H1 (cell line): ENCODE measurements around the gene ZDHHC1. TPM values are rescaled to one million over a fixed set of nuclear protein-coding genes. Genes with fewer than 3 reads are reported as not detected.
A peak's percentile ranks its signal among the peaks of the same experiment; 100 is the strongest.

Experiments used
- CTCF ChIA-PET: fragments of 300-600 bp; sonication (Branson Sonifier 250); formaldehyde crosslinking; loops from one replicate; lab custom pipeline; 2021; ENCODE audit not compliant: partially characterized antibody; lab: Charles Lee
- POLR2A ChIA-PET: fragments of 300-600 bp; sonication (Branson Sonifier 250); formaldehyde crosslinking; loops from one replicate; lab custom pipeline; 2021; ENCODE audit warnings: inconsistent platforms; ENCODE audit not compliant: partially characterized antibody; lab: Charles Lee
- DNase-seq, 2 experiments: peaks; one replicate each; pipeline versions ENCODE4 v3.0.0 to v3.0.0-alpha.2; 2010 to 2022; ENCODE audit warnings: low spot score in 2 of 2, low read depth in 1 of 2, mixed read lengths in 1 of 2
- FAIRE-seq: peaks from 2 replicates; lab custom pipeline; 2011; peaks lifted over from hg19 to GRCh38; lab: Jason Lieb, UNC
- H2AFZ ChIP-seq: 2 replicates; pipeline ENCODE4 v1.8.1; 2012; ENCODE audit warnings: low read length, inconsistent platforms
- H2AK5ac ChIP-seq: 2 replicates; pipeline ENCODE4 v1.6.1; 2013; ENCODE audit warnings: low read depth, low read length
- H2BK120ac ChIP-seq: replicated peaks from 2 replicates; pipeline ENCODE3; 2013; ENCODE audit warnings: low read depth, low read length, inconsistent platforms
- H2BK12ac ChIP-seq: 2 replicates; pipeline ENCODE4 v1.6.1; 2013; ENCODE audit warnings: low read depth, low read length
- H2BK15ac ChIP-seq: 2 replicates; pipeline ENCODE4 v1.6.1; 2013; ENCODE audit warnings: low read length
- H2BK20ac ChIP-seq: 2 replicates; pipeline ENCODE4 v1.6.1; 2013; ENCODE audit warnings: low read length
- H2BK5ac ChIP-seq: 2 replicates; pipeline ENCODE4 v1.6.1; 2013; ENCODE audit warnings: low read depth, low read length
- H3K14ac ChIP-seq: 2 replicates; pipeline ENCODE4 v1.6.1; 2013; ENCODE audit warnings: inconsistent platforms; ENCODE audit not compliant: insufficient read length
- H3K18ac ChIP-seq: 2 replicates; pipeline ENCODE4 v1.6.1; 2013; ENCODE audit warnings: low read length; ENCODE audit errors: extremely low read depth
- H3K23ac ChIP-seq: 2 replicates; pipeline ENCODE4 v1.6.1; 2013; ENCODE audit warnings: inconsistent platforms; ENCODE audit not compliant: insufficient read length
- H3K23me2 ChIP-seq: 2 replicates; pipeline ENCODE4 v1.6.1; 2013; ENCODE audit warnings: low read depth, low read length
- H3K27ac ChIP-seq: 2 replicates; pipeline ENCODE4 v1.6.1; 2011; ENCODE audit warnings: low read depth, low read length, inconsistent platforms
- H3K27me3 ChIP-seq, 4 experiments: replicated peaks in 1 of 4; 1 replicate in 1 of 4; 2 replicates in 3 of 4; pipeline versions ENCODE4 v1.6.1 to v1.8.1; 2011 to 2013; ENCODE audit warnings: low read length in 3 of 4, mild to moderate bottlenecking in 3 of 4, inconsistent platforms in 2 of 4, mixed read lengths in 2 of 4, moderate library complexity in 1 of 4; ENCODE audit not compliant: control insufficient read depth in 3 of 4, insufficient read depth in 3 of 4; ENCODE audit errors: extremely low read depth in 1 of 4
- H3K36me3 ChIP-seq, 4 experiments: 2 replicates each; pipeline versions ENCODE4 v1.6.1 to v1.8.1; 2011 to 2013; ENCODE audit warnings: mild to moderate bottlenecking in 4 of 4, low read length in 3 of 4, moderate library complexity in 2 of 4, control low read depth in 1 of 4, inconsistent platforms in 1 of 4; ENCODE audit not compliant: insufficient read depth in 4 of 4, control insufficient read depth in 2 of 4
- H3K4ac ChIP-seq: replicated peaks from 2 replicates; pipeline ENCODE3; 2013; ENCODE audit warnings: low read length, low read depth, mixed read lengths, inconsistent platforms; ENCODE audit not compliant: insufficient read length
- H3K4me1 ChIP-seq, 4 experiments: replicated peaks in 1 of 4; 1 replicate in 1 of 4; 2 replicates in 3 of 4; pipeline versions ENCODE4 v1.6.1 to v1.8.1; 2011 to 2013; ENCODE audit warnings: low read length in 3 of 4, inconsistent platforms in 2 of 4, mixed read lengths in 1 of 4; ENCODE audit not compliant: insufficient read depth in 4 of 4, control insufficient read depth in 3 of 4
- H3K4me2 ChIP-seq, 2 experiments: 2 replicates each; pipeline versions ENCODE4 v1.6.1 to v1.8.1; 2011 to 2013; ENCODE audit warnings: low read depth in 2 of 2, low read length in 2 of 2, control low read depth in 1 of 2, inconsistent platforms in 1 of 2, mild to moderate bottlenecking in 1 of 2; ENCODE audit not compliant: insufficient read depth in 1 of 2
- H3K4me3 ChIP-seq, 4 experiments: fragments of 200-600, 300-600 bp in 1 of 4; sonication (generic), shearing (Covaris generic), sonication (Bioruptor Twin) in 1 of 4; 2 replicates each; pipeline versions ENCODE4 v1.5.1 to v1.8.1; 2011 to 2016; ENCODE audit warnings: low read length in 4 of 4, low read depth in 3 of 4, control low read depth in 2 of 4, inconsistent platforms in 2 of 4, mild to moderate bottlenecking in 2 of 4, mixed read lengths in 1 of 4, moderate library complexity in 1 of 4; ENCODE audit not compliant: insufficient read depth in 2 of 4; ENCODE audit errors: extremely low read depth in 1 of 4
- H3K56ac ChIP-seq: replicated peaks from 2 replicates; pipeline ENCODE3; 2013; ENCODE audit warnings: low read depth, mild to moderate bottlenecking, mixed read lengths, low read length, inconsistent platforms; ENCODE audit not compliant: insufficient read length
- H3K79me1 ChIP-seq: 2 replicates; pipeline ENCODE4 v1.6.1; 2013; ENCODE audit warnings: low read depth, low read length, control low read depth
- H3K79me2 ChIP-seq, 2 experiments: 2 replicates each; pipeline versions ENCODE4 v1.6.1 to v1.8.1; 2012 to 2013; ENCODE audit warnings: low read length in 2 of 2, mild to moderate bottlenecking in 2 of 2, inconsistent platforms in 1 of 2; ENCODE audit not compliant: insufficient read depth in 2 of 2, control insufficient read depth in 1 of 2
- H3K9ac ChIP-seq, 4 experiments: replicated peaks in 1 of 4; 1 replicate in 1 of 4; 2 replicates in 3 of 4; pipeline versions ENCODE4 v1.6.1 to v1.8.1; 2011 to 2013; ENCODE audit warnings: low read depth in 3 of 4, low read length in 3 of 4, control low read depth in 2 of 4, mild to moderate bottlenecking in 2 of 4, moderate library complexity in 2 of 4, inconsistent platforms in 1 of 4; ENCODE audit errors: extremely low read depth in 1 of 4
- H3K9me3 ChIP-seq, 2 experiments: 2 replicates each; pipeline versions ENCODE4 v1.6.1 to v1.8.1; 2012 to 2013; ENCODE audit warnings: mild to moderate bottlenecking in 2 of 2, moderate library complexity in 2 of 2, control low read depth in 1 of 2, inconsistent platforms in 1 of 2, low read depth in 1 of 2, low read length in 1 of 2, mixed read lengths in 1 of 2; ENCODE audit not compliant: insufficient read depth in 2 of 2
- H4K20me1 ChIP-seq, 2 experiments: replicated peaks in 1 of 2; 2 replicates each; pipeline versions ENCODE3 to v1.8.1; 2011 to 2013; ENCODE audit warnings: inconsistent platforms in 2 of 2, low read length in 2 of 2, mild to moderate bottlenecking in 1 of 2; ENCODE audit not compliant: insufficient read depth in 2 of 2, control insufficient read depth in 1 of 2
- H4K5ac ChIP-seq: 2 replicates; pipeline ENCODE4 v1.6.1; 2013; ENCODE audit warnings: low read length, low read depth, mixed read lengths, inconsistent platforms; ENCODE audit not compliant: insufficient read length
- H4K8ac ChIP-seq: 2 replicates; pipeline ENCODE4 v1.8.0; 2013; ENCODE audit warnings: mild to moderate bottlenecking, moderate library complexity, low read length, inconsistent platforms; ENCODE audit not compliant: insufficient read depth; ENCODE audit errors: extremely low read depth
- H4K91ac ChIP-seq: replicated peaks from 2 replicates; pipeline ENCODE3; 2013; ENCODE audit warnings: low read length, mixed read lengths, inconsistent platforms; ENCODE audit not compliant: insufficient read length
- CEBPB ChIP-seq: IDR thresholded peaks from 2 replicates; pipeline ENCODE4 v1.6.1; 2012; ENCODE audit warnings: low read depth, low read length
- MAFK ChIP-seq: IDR thresholded peaks from 2 replicates; pipeline ENCODE4 v1.6.1; 2012; ENCODE audit warnings: low read depth, mild to moderate bottlenecking, improper control_type of control experiment, low read length
- RAD21 ChIP-seq, 2 experiments: IDR thresholded peaks in 1 of 2; conservative IDR thresholded peaks in 1 of 2; 2 replicates each; pipeline ENCODE4 v1.6.1; 2011; ENCODE audit warnings: low read depth in 2 of 2, low read length in 2 of 2, improper control_type of control experiment in 1 of 2, inconsistent platforms in 1 of 2, mild to moderate bottlenecking in 1 of 2, moderate library complexity in 1 of 2
- TEAD4 ChIP-seq: IDR thresholded peaks from 2 replicates; pipeline ENCODE4 v1.6.1; 2012; ENCODE audit warnings: low read depth, low read length, inconsistent platforms, mixed read lengths
- polyA plus RNA-seq, 7 experiments: library from polyadenylated mRNA; depleted of rRNA in 3 of 7; stranded (reverse) in 5 of 7; unstranded in 2 of 7; fragments of >200 nt in 5 of 7; fragments of 200-250 nt in 2 of 7; gene quantifications; 1 replicate in 5 of 7; 2 replicates in 1 of 7; 4 replicates in 1 of 7; pipeline versions ENCODE4 v1.2.1 to v1.2.3, GENCODE V29; 2011 to 2013; ENCODE audit warnings: missing spikeins in 2 of 7, mixed read lengths in 2 of 7
- total RNA-seq: library from RNA; stranded (reverse); fragmentation: NEBNext Ultra II Directional; extraction: Animal tissue kit (Norgen Biotek cat#: 25700); gene quantifications from 2 replicates; pipeline ENCODE4 v1.2.1, GENCODE V29; 2021
- TF ChIP-seq, protein P1 (sequence below): IDR thresholded peaks from 2 replicates; pipeline ENCODE4 v1.6.1; 2012; ENCODE audit warnings: inconsistent platforms
- TF ChIP-seq, protein P2 (sequence below), 3 experiments: IDR thresholded peaks; 1 replicate in 2 of 3; 2 replicates in 1 of 3; pipeline versions ENCODE4 v1.5.1 to v1.6.1; 2011; ENCODE audit warnings: low read length in 3 of 3, mild to moderate bottlenecking in 3 of 3, inconsistent platforms in 2 of 3, low read depth in 1 of 3, moderate library complexity in 1 of 3; ENCODE audit not compliant: insufficient read depth in 1 of 3; ENCODE audit errors: control extremely low read depth in 1 of 3

Gene ZDHHC1
- total and polyA plus RNA-seq, 2 of the 8 experiments (the other 6 are each of a cell fraction or from before 2014, with no cell fraction given): 3.1 to 4.9 TPM

DNA sequence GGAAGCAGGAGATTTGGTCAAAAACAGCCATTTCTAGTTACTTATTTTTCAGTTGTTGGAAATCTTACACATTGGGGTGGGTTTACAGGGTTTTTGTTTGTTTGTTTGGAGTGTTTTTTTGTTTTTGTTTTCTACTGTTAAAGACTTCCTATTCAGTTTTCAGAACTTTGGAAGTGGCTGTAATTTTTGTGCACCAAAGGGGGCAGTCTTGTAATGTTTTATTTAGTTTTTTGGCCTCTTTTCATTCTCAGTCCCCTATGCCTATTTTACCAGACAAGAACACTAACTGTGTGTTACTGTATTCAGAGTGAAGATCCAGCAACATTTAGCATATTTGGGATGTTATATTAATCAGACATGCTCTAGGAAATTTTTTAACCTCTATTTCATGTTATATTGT, 43.6 kb downstream of the ZDHHC1 start:
- Histone ChIP-seq H2BK5ac (no peak overlapping the region), H4K20me1 (no peaks in the 10 kb centered on the region), H2AK5ac (no peak overlapping the region), H3K27me3 (peaks cover 0 to 5% (median 0%) of the 10 kb centered on the region in 4 experiments; a peak in 3 of 7 replicates), H3K4me2 (no peak overlapping the region), H4K5ac (no peak overlapping the region), H3K18ac (no peak overlapping the region), H3K23me2 (no peaks in the 10 kb centered on the region), H3K4me1 (no peaks in the 10 kb centered on the region), H4K8ac (no peak overlapping the region), H2AFZ (no peak overlapping the region), H3K23ac (no peak overlapping the region), H2BK120ac (no peak overlapping the region), H3K9me3 (no peaks in the 10 kb centered on the region), H3K79me2 (no peaks in the 10 kb centered on the region), H3K56ac (no peak overlapping the region), H3K14ac (no peak overlapping the region), H2BK20ac (no peak overlapping the region), H3K9ac (no peak overlapping the region), H3K79me1 (no peaks in the 10 kb centered on the region), H3K36me3 (no peaks in the 10 kb centered on the region), H3K4me3 (no peak overlapping the region), H3K27ac (no peak overlapping the region), H2BK12ac (no peak overlapping the region), H2BK15ac (no peak overlapping the region), H4K91ac (no peak overlapping the region), H3K4ac (no peak overlapping the region)
- FAIRE-seq (no peak), DNase-seq (no peak)
- no peak for TF ChIP-seq TEAD4
- peak; percentile 51 to 57 for TF ChIP-seq RAD21 (IDR thresholded peaks at IDR 0.05 in 1 of 2, conservative IDR thresholded peaks at IDR 0.05 in 1 of 2; ENCODE audit: low read depth in 2 of 2, low read length in 2 of 2)
- no peak for TF ChIP-seq MAFK
- TF ChIP-seq, protein P1, sequence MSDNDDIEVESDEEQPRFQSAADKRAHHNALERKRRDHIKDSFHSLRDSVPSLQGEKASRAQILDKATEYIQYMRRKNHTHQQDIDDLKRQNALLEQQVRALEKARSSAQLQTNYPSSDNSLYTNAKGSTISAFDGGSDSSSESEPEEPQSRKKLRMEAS: no peak
- TF ChIP-seq, protein P2, sequence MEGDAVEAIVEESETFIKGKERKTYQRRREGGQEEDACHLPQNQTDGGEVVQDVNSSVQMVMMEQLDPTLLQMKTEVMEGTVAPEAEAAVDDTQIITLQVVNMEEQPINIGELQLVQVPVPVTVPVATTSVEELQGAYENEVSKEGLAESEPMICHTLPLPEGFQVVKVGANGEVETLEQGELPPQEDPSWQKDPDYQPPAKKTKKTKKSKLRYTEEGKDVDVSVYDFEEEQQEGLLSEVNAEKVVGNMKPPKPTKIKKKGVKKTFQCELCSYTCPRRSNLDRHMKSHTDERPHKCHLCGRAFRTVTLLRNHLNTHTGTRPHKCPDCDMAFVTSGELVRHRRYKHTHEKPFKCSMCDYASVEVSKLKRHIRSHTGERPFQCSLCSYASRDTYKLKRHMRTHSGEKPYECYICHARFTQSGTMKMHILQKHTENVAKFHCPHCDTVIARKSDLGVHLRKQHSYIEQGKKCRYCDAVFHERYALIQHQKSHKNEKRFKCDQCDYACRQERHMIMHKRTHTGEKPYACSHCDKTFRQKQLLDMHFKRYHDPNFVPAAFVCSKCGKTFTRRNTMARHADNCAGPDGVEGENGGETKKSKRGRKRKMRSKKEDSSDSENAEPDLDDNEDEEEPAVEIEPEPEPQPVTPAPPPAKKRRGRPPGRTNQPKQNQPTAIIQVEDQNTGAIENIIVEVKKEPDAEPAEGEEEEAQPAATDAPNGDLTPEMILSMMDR (IDR thresholded peaks at IDR 0.05; ENCODE audit: control extremely low read depth in 1 of 3, insufficient read depth in 1 of 3, low read depth in 1 of 3, low read length in 3 of 3): peak in 2 of 3 experiments; percentile 28 to 35; a peak in 2 of 4 replicates
- TF ChIP-seq CEBPB: no peak
- CTCF ChIA-PET: interaction anchor here (0.6 to 3.8 kb wide), 20 partner anchors 10 to 165 kb away, joined by 3 to 26 read pairs (median 5); partner anchors contain the start of gene TPPP3
- POLR2A ChIA-PET: interaction anchor here (0.9 kb wide), 1 partner anchor 72 kb away, joined by 3 read pairs; no protein-coding TSS in a partner anchor
